MM.1S (cell line): ENCODE data around the gene ODAM.

Experiments used
- DNase-seq: peaks from one replicate; pipeline ENCODE4 v3.0.0-alpha.2; 2015
- H2AFZ ChIP-seq: fragments of 300-600 bp; sonication (generic); 2 replicates; pipeline ENCODE4 v1.6.0; 2016; ENCODE audit warnings: antibody characterized with exemption, low read length
- H3F3A ChIP-seq: fragments of 300-600 bp; sonication (generic); 2 replicates; pipeline ENCODE4 v1.6.1; 2016; ENCODE audit warnings: mild to moderate bottlenecking, antibody characterized with exemption, low read length, moderate library complexity, mixed read lengths; ENCODE audit not compliant: insufficient read depth
- H3K27ac ChIP-seq: fragments of 300-600 bp; sonication (generic); 2 replicates; pipeline ENCODE4 v1.5.1; 2016; ENCODE audit warnings: mild to moderate bottlenecking, low read length
- H3K27me3 ChIP-seq: fragments of 300-600 bp; sonication (generic); replicated peaks from 2 replicates; pipeline ENCODE4 v1.6.0; 2016; ENCODE audit warnings: low read length; ENCODE audit not compliant: insufficient read depth
- H3K36me3 ChIP-seq: fragments of 300-600 bp; sonication (generic); replicated peaks from 2 replicates; pipeline ENCODE4 v1.6.1; 2016; ENCODE audit warnings: mild to moderate bottlenecking, low read length, mixed read lengths; ENCODE audit not compliant: insufficient read depth
- H3K4me1 ChIP-seq: fragments of 300-600 bp; sonication (generic); 2 replicates; pipeline ENCODE4 v1.6.1; 2016; ENCODE audit warnings: low read length, mixed read lengths
- H3K4me2 ChIP-seq: fragments of 300-600 bp; sonication (generic); 2 replicates; pipeline ENCODE4 v1.6.0; 2016; ENCODE audit warnings: low read depth, low read length
- H3K4me3 ChIP-seq: fragments of 300-600 bp; sonication (generic); 2 replicates; pipeline ENCODE4 v1.5.1; 2016; ENCODE audit warnings: low read length, mixed read lengths
- H3K79me2 ChIP-seq: fragments of 300-600 bp; sonication (generic); 2 replicates; pipeline ENCODE4 v1.6.1; 2016; ENCODE audit warnings: mixed run types, low read length, mixed read lengths
- H3K9ac ChIP-seq: fragments of 300-600 bp; sonication (generic); 2 replicates; pipeline ENCODE4 v1.6.1; 2016; ENCODE audit warnings: low read length, mixed read lengths
- H3K9me2 ChIP-seq: fragments of 300-600 bp; sonication (generic); replicated peaks from 2 replicates; pipeline ENCODE4 v1.6.1; 2016; ENCODE audit warnings: mild to moderate bottlenecking, low read length, mixed read lengths; ENCODE audit not compliant: insufficient read depth
- H3K9me3 ChIP-seq: fragments of 300-600 bp; sonication (generic); replicated peaks from 2 replicates; pipeline ENCODE4 v1.6.1; 2016; ENCODE audit warnings: mild to moderate bottlenecking, low read length, mixed read lengths; ENCODE audit not compliant: insufficient read depth
- H4K20me1 ChIP-seq: fragments of 300-600 bp; sonication (generic); 2 replicates; pipeline ENCODE4 v1.6.1; 2016; ENCODE audit warnings: mild to moderate bottlenecking, low read length, moderate library complexity, mixed read lengths; ENCODE audit not compliant: insufficient read depth
- EZH2 ChIP-seq: fragments of 300-600 bp; sonication (generic); optimal IDR thresholded peaks from 2 replicates; pipeline ENCODE3; 2017; ENCODE audit warnings: low read depth, mild to moderate bottlenecking, antibody characterized with exemption, low read length, mixed read lengths
- EZH2phosphoT487 ChIP-seq: fragments of 300-600 bp; sonication (generic); IDR thresholded peaks from 2 replicates; pipeline ENCODE4 v1.6.1; 2018; ENCODE audit warnings: antibody characterized with exemption, low read length
- TF ChIP-seq, protein P1 (sequence below): fragments of 300-600 bp; sonication (generic); IDR thresholded peaks from 2 replicates; pipeline ENCODE4 v1.5.1; 2016; ENCODE audit warnings: antibody characterized with exemption, low read length, mixed read lengths

ODAM gene

DNA sequence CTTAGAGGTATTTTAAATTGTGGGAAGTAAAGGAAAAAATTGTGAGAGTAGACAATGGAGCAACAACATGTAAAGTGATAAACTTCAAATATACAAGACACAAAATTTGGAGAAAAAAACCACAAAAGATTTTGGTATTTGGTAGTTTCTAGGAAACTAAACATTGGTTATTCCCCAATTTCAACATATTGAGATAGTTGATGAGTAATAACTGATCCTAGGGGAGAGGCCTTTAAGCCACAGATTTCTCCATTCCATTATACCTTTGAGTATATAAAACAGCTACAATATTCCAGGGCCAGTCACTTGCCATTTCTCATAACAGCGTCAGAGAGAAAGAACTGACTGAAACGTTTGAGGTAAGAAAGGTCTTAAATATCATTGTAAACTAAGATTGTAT is 30.3 kb downstream of the ODAM start, which contains the start of gene FDCSP:
TSS of gene FDCSP (plus strand) at position 301 of the 400 bp plus-strand sequence. CDS start 5,071 bp downstream, outside the sequence.
- Histone ChIP-seq H3K9me3 (no peaks in the 10 kb centered on the region), H3K4me3 (no peak within 1 kb of the TSS), H3K36me3 (no peaks in the 10 kb centered on the region), H3F3A (no peaks in the 10 kb centered on the region), H3K27me3 (no peaks in the 10 kb centered on the region), H4K20me1 (no peaks in the 10 kb centered on the region), H2AFZ (no peak within 1 kb of the TSS), H3K27ac (no peak within 1 kb of the TSS), H3K79me2 (no peaks in the 10 kb centered on the region), H3K4me2 (no peak within 1 kb of the TSS), H3K4me1 (no peaks in the 10 kb centered on the region), H3K9me2 (no peaks in the 10 kb centered on the region), H3K9ac (no peak within 1 kb of the TSS)
- DNase-seq: no peak
- TF ChIP-seq EZH2phosphoT487 (no peak), EZH2 (no peak)

DNA sequence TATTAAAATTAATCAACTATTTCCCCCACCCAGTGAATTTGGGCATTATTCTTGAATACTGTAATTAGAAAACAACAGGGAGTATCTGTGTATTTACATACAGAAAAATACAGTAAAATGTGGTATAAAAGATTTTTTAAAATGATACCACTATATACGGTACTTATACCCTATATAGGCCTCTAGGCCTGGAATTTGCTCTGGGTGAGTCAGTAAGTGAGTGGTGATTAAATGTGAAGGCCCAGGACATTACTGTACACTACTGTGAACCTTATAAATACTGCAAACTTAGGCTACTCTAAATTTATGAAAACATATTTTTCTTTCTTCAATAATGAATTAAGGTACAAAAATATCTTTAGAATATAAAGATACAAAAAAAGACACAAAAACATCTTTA is 40.6 kb downstream of the ODAM start:
- no peaks in the 10 kb centered on the region for H3K36me3 ChIP-seq
- no peaks in the 10 kb centered on the region for H3K27me3 ChIP-seq
- H3K4me2 ChIP-seq: no peak overlapping the region
- no peaks in the 10 kb centered on the region for H3K79me2 ChIP-seq
- no peak overlapping the region for H2AFZ ChIP-seq
- H3K27ac ChIP-seq: no peak overlapping the region
- no peaks in the 10 kb centered on the region for H3K4me1 ChIP-seq
- no peaks in the 10 kb centered on the region for H3K9me3 ChIP-seq
- no peak for TF ChIP-seq EZH2phosphoT487
- TF ChIP-seq EZH2: no peak
- TF ChIP-seq, protein P1, sequence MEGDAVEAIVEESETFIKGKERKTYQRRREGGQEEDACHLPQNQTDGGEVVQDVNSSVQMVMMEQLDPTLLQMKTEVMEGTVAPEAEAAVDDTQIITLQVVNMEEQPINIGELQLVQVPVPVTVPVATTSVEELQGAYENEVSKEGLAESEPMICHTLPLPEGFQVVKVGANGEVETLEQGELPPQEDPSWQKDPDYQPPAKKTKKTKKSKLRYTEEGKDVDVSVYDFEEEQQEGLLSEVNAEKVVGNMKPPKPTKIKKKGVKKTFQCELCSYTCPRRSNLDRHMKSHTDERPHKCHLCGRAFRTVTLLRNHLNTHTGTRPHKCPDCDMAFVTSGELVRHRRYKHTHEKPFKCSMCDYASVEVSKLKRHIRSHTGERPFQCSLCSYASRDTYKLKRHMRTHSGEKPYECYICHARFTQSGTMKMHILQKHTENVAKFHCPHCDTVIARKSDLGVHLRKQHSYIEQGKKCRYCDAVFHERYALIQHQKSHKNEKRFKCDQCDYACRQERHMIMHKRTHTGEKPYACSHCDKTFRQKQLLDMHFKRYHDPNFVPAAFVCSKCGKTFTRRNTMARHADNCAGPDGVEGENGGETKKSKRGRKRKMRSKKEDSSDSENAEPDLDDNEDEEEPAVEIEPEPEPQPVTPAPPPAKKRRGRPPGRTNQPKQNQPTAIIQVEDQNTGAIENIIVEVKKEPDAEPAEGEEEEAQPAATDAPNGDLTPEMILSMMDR: no peak
- no peaks in the 10 kb centered on the region for H3K9me2 ChIP-seq
- no peak overlapping the region for H3K4me3 ChIP-seq
- H3K9ac ChIP-seq: no peak overlapping the region
- H3F3A ChIP-seq: no peaks in the 10 kb centered on the region
- no peaks in the 10 kb centered on the region for H4K20me1 ChIP-seq
- DNase-seq: no peak

DNA sequence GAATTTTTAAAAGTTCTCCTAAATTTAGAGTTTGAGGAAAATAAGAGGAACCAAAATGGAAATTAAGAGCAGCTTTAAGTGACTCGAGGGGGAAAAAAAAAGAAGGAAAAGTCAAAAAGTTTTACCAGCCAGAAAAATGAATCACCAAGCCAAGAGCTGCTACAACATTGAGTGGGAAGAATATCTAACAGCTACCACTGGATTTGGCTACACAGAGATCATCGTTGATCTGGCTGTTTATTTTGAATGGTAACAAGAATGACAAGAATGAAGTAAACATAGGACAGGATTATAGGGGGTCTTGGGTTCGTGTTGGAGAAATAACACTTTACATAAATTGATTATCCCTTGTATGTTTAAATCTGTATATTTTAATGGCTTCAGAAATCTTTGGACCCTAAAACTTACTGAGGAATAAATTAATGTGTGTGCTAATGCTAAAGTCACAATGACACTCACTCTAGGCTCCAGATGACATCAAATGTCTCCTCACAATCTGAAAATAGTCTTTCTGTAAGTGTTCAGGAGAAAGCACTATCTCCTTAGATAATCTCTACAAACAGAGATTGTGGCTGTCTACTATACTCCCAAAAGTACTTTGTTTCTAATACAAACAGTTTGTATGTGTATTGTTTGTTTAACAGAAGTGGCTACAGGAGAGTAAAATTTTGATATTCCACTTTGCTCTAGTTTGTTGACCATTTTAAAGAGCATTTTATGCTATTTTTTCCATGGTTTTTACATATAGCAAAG is 43.8 kb downstream of the ODAM start:
- DNase-seq: no peak
- TF ChIP-seq, protein P1: no peak
- TF ChIP-seq EZH2 (no peak), EZH2phosphoT487 (no peak)
- H3K79me2 ChIP-seq: no peaks in the 10 kb centered on the region
- H3K9me2 ChIP-seq: no peaks in the 10 kb centered on the region
- H4K20me1 ChIP-seq: no peaks in the 10 kb centered on the region
- no peaks in the 10 kb centered on the region for H3K4me1 ChIP-seq
- no peaks in the 10 kb centered on the region for H3K27me3 ChIP-seq
- H3K9ac ChIP-seq: no peak overlapping the region
- no peaks in the 10 kb centered on the region for H3K9me3 ChIP-seq
- no peak overlapping the region for H3K27ac ChIP-seq
- H3K4me2 ChIP-seq: no peak overlapping the region
- H2AFZ ChIP-seq: no peak overlapping the region
- H3K36me3 ChIP-seq: no peaks in the 10 kb centered on the region
- H3F3A ChIP-seq: no peaks in the 10 kb centered on the region
- no peak overlapping the region for H3K4me3 ChIP-seq
